H1 (cell line): ENCODE data around the gene CLEC16A. TPM values are rescaled to one million over a fixed set of nuclear protein-coding genes. Genes with fewer than 3 reads are reported as not detected.

ENCODE experiments used
- CTCF ChIA-PET: fragments of 300-600 bp; sonication (Branson Sonifier 250); formaldehyde crosslinking; loops from one replicate; lab custom pipeline; 2021; ENCODE audit not compliant: partially characterized antibody; lab: Charles Lee
- POLR2A ChIA-PET: fragments of 300-600 bp; sonication (Branson Sonifier 250); formaldehyde crosslinking; loops from one replicate; lab custom pipeline; 2021; ENCODE audit warnings: inconsistent platforms; ENCODE audit not compliant: partially characterized antibody; lab: Charles Lee
- DNase-seq, 2 experiments: peaks; one replicate each; pipeline versions ENCODE4 v3.0.0 to v3.0.0-alpha.2; 2010 to 2022; ENCODE audit warnings: low spot score in 2 of 2, low read depth in 1 of 2, mixed read lengths in 1 of 2
- FAIRE-seq: peaks from 2 replicates; lab custom pipeline; 2011; peaks lifted over from hg19 to GRCh38; lab: Jason Lieb, UNC
- H2AFZ ChIP-seq: 2 replicates; pipeline ENCODE4 v1.8.1; 2012; ENCODE audit warnings: low read length, inconsistent platforms
- H2AK5ac ChIP-seq: 2 replicates; pipeline ENCODE4 v1.6.1; 2013; ENCODE audit warnings: low read depth, low read length
- H2BK120ac ChIP-seq: replicated peaks from 2 replicates; pipeline ENCODE3; 2013; ENCODE audit warnings: low read depth, low read length, inconsistent platforms
- H2BK12ac ChIP-seq: 2 replicates; pipeline ENCODE4 v1.6.1; 2013; ENCODE audit warnings: low read depth, low read length
- H2BK15ac ChIP-seq: 2 replicates; pipeline ENCODE4 v1.6.1; 2013; ENCODE audit warnings: low read length
- H2BK20ac ChIP-seq: 2 replicates; pipeline ENCODE4 v1.6.1; 2013; ENCODE audit warnings: low read length
- H2BK5ac ChIP-seq: 2 replicates; pipeline ENCODE4 v1.6.1; 2013; ENCODE audit warnings: low read depth, low read length
- H3K14ac ChIP-seq: 2 replicates; pipeline ENCODE4 v1.6.1; 2013; ENCODE audit warnings: inconsistent platforms; ENCODE audit not compliant: insufficient read length
- H3K18ac ChIP-seq: 2 replicates; pipeline ENCODE4 v1.6.1; 2013; ENCODE audit warnings: low read length; ENCODE audit errors: extremely low read depth
- H3K23ac ChIP-seq: 2 replicates; pipeline ENCODE4 v1.6.1; 2013; ENCODE audit warnings: inconsistent platforms; ENCODE audit not compliant: insufficient read length
- H3K23me2 ChIP-seq: 2 replicates; pipeline ENCODE4 v1.6.1; 2013; ENCODE audit warnings: low read depth, low read length
- H3K27ac ChIP-seq: 2 replicates; pipeline ENCODE4 v1.6.1; 2011; ENCODE audit warnings: low read depth, low read length, inconsistent platforms
- H3K27me3 ChIP-seq, 4 experiments: replicated peaks in 1 of 4; 1 replicate in 1 of 4; 2 replicates in 3 of 4; pipeline versions ENCODE4 v1.6.1 to v1.8.1; 2011 to 2013; ENCODE audit warnings: low read length in 3 of 4, mild to moderate bottlenecking in 3 of 4, inconsistent platforms in 2 of 4, mixed read lengths in 2 of 4, moderate library complexity in 1 of 4; ENCODE audit not compliant: control insufficient read depth in 3 of 4, insufficient read depth in 3 of 4; ENCODE audit errors: extremely low read depth in 1 of 4
- H3K36me3 ChIP-seq, 4 experiments: 2 replicates each; pipeline versions ENCODE4 v1.6.1 to v1.8.1; 2011 to 2013; ENCODE audit warnings: mild to moderate bottlenecking in 4 of 4, low read length in 3 of 4, moderate library complexity in 2 of 4, control low read depth in 1 of 4, inconsistent platforms in 1 of 4; ENCODE audit not compliant: insufficient read depth in 4 of 4, control insufficient read depth in 2 of 4
- H3K4ac ChIP-seq: replicated peaks from 2 replicates; pipeline ENCODE3; 2013; ENCODE audit warnings: low read length, low read depth, mixed read lengths, inconsistent platforms; ENCODE audit not compliant: insufficient read length
- H3K4me1 ChIP-seq, 4 experiments: replicated peaks in 1 of 4; 1 replicate in 1 of 4; 2 replicates in 3 of 4; pipeline versions ENCODE4 v1.6.1 to v1.8.1; 2011 to 2013; ENCODE audit warnings: low read length in 3 of 4, inconsistent platforms in 2 of 4, mixed read lengths in 1 of 4; ENCODE audit not compliant: insufficient read depth in 4 of 4, control insufficient read depth in 3 of 4
- H3K4me2 ChIP-seq, 2 experiments: 2 replicates each; pipeline versions ENCODE4 v1.6.1 to v1.8.1; 2011 to 2013; ENCODE audit warnings: low read depth in 2 of 2, low read length in 2 of 2, control low read depth in 1 of 2, inconsistent platforms in 1 of 2, mild to moderate bottlenecking in 1 of 2; ENCODE audit not compliant: insufficient read depth in 1 of 2
- H3K4me3 ChIP-seq, 4 experiments: fragments of 200-600, 300-600 bp in 1 of 4; sonication (generic), shearing (Covaris generic), sonication (Bioruptor Twin) in 1 of 4; 2 replicates each; pipeline versions ENCODE4 v1.5.1 to v1.8.1; 2011 to 2016; ENCODE audit warnings: low read length in 4 of 4, low read depth in 3 of 4, control low read depth in 2 of 4, inconsistent platforms in 2 of 4, mild to moderate bottlenecking in 2 of 4, mixed read lengths in 1 of 4, moderate library complexity in 1 of 4; ENCODE audit not compliant: insufficient read depth in 2 of 4; ENCODE audit errors: extremely low read depth in 1 of 4
- H3K56ac ChIP-seq: replicated peaks from 2 replicates; pipeline ENCODE3; 2013; ENCODE audit warnings: low read depth, mild to moderate bottlenecking, mixed read lengths, low read length, inconsistent platforms; ENCODE audit not compliant: insufficient read length
- H3K79me1 ChIP-seq: 2 replicates; pipeline ENCODE4 v1.6.1; 2013; ENCODE audit warnings: low read depth, low read length, control low read depth
- H3K79me2 ChIP-seq, 2 experiments: 2 replicates each; pipeline versions ENCODE4 v1.6.1 to v1.8.1; 2012 to 2013; ENCODE audit warnings: low read length in 2 of 2, mild to moderate bottlenecking in 2 of 2, inconsistent platforms in 1 of 2; ENCODE audit not compliant: insufficient read depth in 2 of 2, control insufficient read depth in 1 of 2
- H3K9ac ChIP-seq, 4 experiments: replicated peaks in 1 of 4; 1 replicate in 1 of 4; 2 replicates in 3 of 4; pipeline versions ENCODE4 v1.6.1 to v1.8.1; 2011 to 2013; ENCODE audit warnings: low read depth in 3 of 4, low read length in 3 of 4, control low read depth in 2 of 4, mild to moderate bottlenecking in 2 of 4, moderate library complexity in 2 of 4, inconsistent platforms in 1 of 4; ENCODE audit errors: extremely low read depth in 1 of 4
- H3K9me3 ChIP-seq, 2 experiments: 2 replicates each; pipeline versions ENCODE4 v1.6.1 to v1.8.1; 2012 to 2013; ENCODE audit warnings: mild to moderate bottlenecking in 2 of 2, moderate library complexity in 2 of 2, control low read depth in 1 of 2, inconsistent platforms in 1 of 2, low read depth in 1 of 2, low read length in 1 of 2, mixed read lengths in 1 of 2; ENCODE audit not compliant: insufficient read depth in 2 of 2
- H4K20me1 ChIP-seq, 2 experiments: replicated peaks in 1 of 2; 2 replicates each; pipeline versions ENCODE3 to v1.8.1; 2011 to 2013; ENCODE audit warnings: inconsistent platforms in 2 of 2, low read length in 2 of 2, mild to moderate bottlenecking in 1 of 2; ENCODE audit not compliant: insufficient read depth in 2 of 2, control insufficient read depth in 1 of 2
- H4K5ac ChIP-seq: 2 replicates; pipeline ENCODE4 v1.6.1; 2013; ENCODE audit warnings: low read length, low read depth, mixed read lengths, inconsistent platforms; ENCODE audit not compliant: insufficient read length
- H4K8ac ChIP-seq: 2 replicates; pipeline ENCODE4 v1.8.0; 2013; ENCODE audit warnings: mild to moderate bottlenecking, moderate library complexity, low read length, inconsistent platforms; ENCODE audit not compliant: insufficient read depth; ENCODE audit errors: extremely low read depth
- H4K91ac ChIP-seq: replicated peaks from 2 replicates; pipeline ENCODE3; 2013; ENCODE audit warnings: low read length, mixed read lengths, inconsistent platforms; ENCODE audit not compliant: insufficient read length
- POLR2AphosphoS5 ChIP-seq: IDR thresholded peaks from 2 replicates; pipeline ENCODE4 v1.6.1; 2011; ENCODE audit warnings: low read depth, low read length
- RNF2 ChIP-seq: fragments of 200-900, 300-1000 bp; sonication (generic); IDR thresholded peaks from 2 replicates; pipeline ENCODE4 v1.7.1; 2016; ENCODE audit warnings: borderline replicate concordance, low read depth, mild to moderate bottlenecking, antibody characterized with exemption, low read length; ENCODE audit not compliant: poor library complexity, severe bottlenecking; ENCODE audit errors: missing control alignments
- TBP ChIP-seq: IDR thresholded peaks from 2 replicates; pipeline ENCODE4 v1.6.1; 2011; ENCODE audit warnings: low read depth, low read length, improper control_type of control experiment
- WGBS, 2 experiments: shearing (Covaris generic) in 1 of 2; methylation state at CpG; one replicate each; pipeline versions ENCODE4 v1.1.6 to v1.1.7; 2013 to 2015; ENCODE audit warnings: low lambda C conversion rate in 2 of 2, mixed read lengths in 2 of 2, inconsistent platforms in 1 of 2, low coverage in 1 of 2, missing lambda C conversion rate in 1 of 2; ENCODE audit not compliant: insufficient replicate concordance in 2 of 2, insufficient coverage in 1 of 2, insufficient read length in 1 of 2; ENCODE audit errors: extremely low coverage in 1 of 2, missing lambda C conversion rate in 1 of 2; 5-methylcytosine and 5-hydroxymethylcytosine counted together
- polyA plus RNA-seq, 7 experiments: library from polyadenylated mRNA; depleted of rRNA in 3 of 7; stranded (reverse) in 5 of 7; unstranded in 2 of 7; fragments of >200 nt in 5 of 7; fragments of 200-250 nt in 2 of 7; gene quantifications; 1 replicate in 5 of 7; 2 replicates in 1 of 7; 4 replicates in 1 of 7; pipeline versions ENCODE4 v1.2.1 to v1.2.3, GENCODE V29; 2011 to 2013; ENCODE audit warnings: missing spikeins in 2 of 7, mixed read lengths in 2 of 7
- total RNA-seq: library from RNA; stranded (reverse); fragmentation: NEBNext Ultra II Directional; extraction: Animal tissue kit (Norgen Biotek cat#: 25700); gene quantifications from 2 replicates; pipeline ENCODE4 v1.2.1, GENCODE V29; 2021

Gene CLEC16A
- total and polyA plus RNA-seq, 2 of the 8 experiments (the other 6 are each of a cell fraction or from before 2014, with no cell fraction given) = 7.6 to 19.3 TPM

DNA sequence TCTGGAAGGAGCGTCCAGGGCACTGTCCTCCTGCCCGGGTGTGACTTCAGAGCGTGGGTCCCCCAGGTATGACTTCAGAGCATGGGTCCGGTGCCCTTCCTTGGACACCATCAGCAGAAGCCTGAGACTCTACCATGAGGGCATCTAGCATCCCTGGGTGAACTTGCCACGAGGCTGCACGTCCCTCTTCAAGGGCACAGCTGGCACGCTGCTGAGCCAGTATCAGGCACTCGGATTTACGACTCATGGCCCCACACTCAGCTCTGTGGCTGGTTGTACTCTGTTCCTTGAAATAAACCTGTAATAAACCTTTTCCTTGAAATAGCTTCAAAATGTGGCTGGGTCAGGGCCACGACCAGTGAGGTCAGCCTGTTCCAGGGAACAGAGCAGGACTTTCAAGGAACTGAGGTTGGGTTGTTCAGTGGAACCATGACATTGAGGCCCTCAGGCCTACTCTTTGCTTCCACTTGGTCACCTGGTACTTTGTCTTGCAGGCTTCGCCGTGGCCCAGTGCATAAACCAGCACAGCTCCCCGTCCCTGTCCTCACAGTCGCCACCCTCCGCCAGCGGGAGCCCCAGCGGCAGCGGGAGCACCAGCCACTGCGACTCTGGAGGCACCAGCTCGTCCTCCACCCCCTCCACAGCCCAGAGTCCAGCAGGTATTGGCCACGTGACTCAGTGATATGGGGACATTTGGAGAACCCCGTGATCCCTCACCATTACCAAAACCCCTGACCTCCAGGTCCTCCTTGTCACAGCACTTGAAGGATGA lies 221.7 kb downstream of the CLEC16A start:
- no peak for DNase-seq
- H4K5ac ChIP-seq = no peak overlapping the region
- no peak overlapping the region for H3K56ac ChIP-seq
- H2BK20ac ChIP-seq = no peak overlapping the region
- H3K27ac ChIP-seq = no peak overlapping the region
- CTCF ChIA-PET = interaction anchor here (0.6 to 1.4 kb wide), 7 partner anchors 17 to 495 kb away, joined by 3 to 7 read pairs (median 3); partner anchors contain the start of gene SOCS1
- H3K36me3 ChIP-seq = no peaks in the 10 kb centered on the region
- TF ChIP-seq POLR2AphosphoS5 = no peak
- no peak for TF ChIP-seq TBP
- no peak for TF ChIP-seq RNF2
- H2BK15ac ChIP-seq = no peak overlapping the region
- no peaks in the 10 kb centered on the region for H3K79me2 ChIP-seq
- H2BK5ac ChIP-seq = no peak overlapping the region
- no peak overlapping the region for H2BK120ac ChIP-seq
- H3K4me2 ChIP-seq = no peak overlapping the region
- H3K23me2 ChIP-seq = no peaks in the 10 kb centered on the region
- no peak overlapping the region for H3K18ac ChIP-seq
- no peak overlapping the region for H3K4me3 ChIP-seq
- FAIRE-seq = no peak
- H2BK12ac ChIP-seq = no peak overlapping the region
- no peak overlapping the region for H3K23ac ChIP-seq
- H3K9me3 ChIP-seq = no peaks in the 10 kb centered on the region
- no peak overlapping the region for H3K9ac ChIP-seq
- no peaks in the 10 kb centered on the region for H3K27me3 ChIP-seq
- 94% methylated on average over 22 of the region's 22 CpGs; no CpG with 5 or more reads in 1 of the 2 experiments for WGBS, 2 experiments
- no peak overlapping the region for H2AK5ac ChIP-seq
- H3K4me1 ChIP-seq = no peaks in the 10 kb centered on the region; a peak in 1 of 7 replicates
- no peak overlapping the region for H2AFZ ChIP-seq
- no peaks in the 10 kb centered on the region; the same call in 1 of the 2 replicates for H3K79me1 ChIP-seq
- no peak overlapping the region for H3K14ac ChIP-seq
- H4K8ac ChIP-seq = peak overlapping the region; percentile 8; the same call in 1 of the 2 replicates
- H4K91ac ChIP-seq = no peak overlapping the region
- POLR2A ChIA-PET = interaction anchor here (0.7 kb wide), 2 partner anchors 33 to 125 kb away, joined by 4 to 5 read pairs; no protein-coding TSS in a partner anchor
- H4K20me1 ChIP-seq = no peaks in the 10 kb centered on the region
- H3K4ac ChIP-seq = no peak overlapping the region
